Heart right ventricle (tissue), 16 donors: Measurements from ENCODE around the gene CCDC87. TPM values are rescaled to one million over a fixed set of nuclear protein-coding genes. Genes with fewer than 3 reads are reported as not detected.

Source experiments
- ATAC-seq, 8 donors: fragments of 200-7000 bp; cut with Tn5 transposase; one replicate each; pipeline ENCODE4 v1.9.1; 2020; ENCODE audit warnings: mild to moderate bottlenecking in 8 of 8, moderate library complexity in 8 of 8, moderate number of reproducible peaks in 1 of 8
- DNase-seq, 2 donors: peaks; one replicate each; pipeline ENCODE4 v3.0.0-alpha.2; 2020
- H3K27ac ChIP-seq, 10 donors: fragments of 200-600 bp; sonication (generic) in 2 of 10; one replicate each; pipeline versions ENCODE4 v1.5.0 to v1.8.0; 2020 to 2022; ENCODE audit warnings: mild to moderate bottlenecking in 3 of 10
- H3K27me3 ChIP-seq, 7 donors: fragments of 200-600 bp; one replicate each; pipeline ENCODE4 v1.8.0; 2021 to 2022; ENCODE audit warnings: mild to moderate bottlenecking in 2 of 7
- H3K36me3 ChIP-seq, 9 donors: fragments of 200-600 bp; sonication (generic) in 1 of 9; one replicate each; pipeline versions ENCODE4 v1.5.0 to v1.8.0; 2020 to 2022; ENCODE audit warnings: mild to moderate bottlenecking in 2 of 9
- H3K4me1 ChIP-seq, 9 donors: fragments of 200-600 bp; sonication (generic) in 1 of 9; one replicate each; pipeline versions ENCODE4 v1.5.0 to v1.8.0; 2020 to 2022; ENCODE audit warnings: mild to moderate bottlenecking in 4 of 9
- H3K4me3 ChIP-seq, 10 donors: fragments of 200-600 bp; sonication (generic) in 2 of 10; one replicate each; pipeline versions ENCODE4 v1.5.0 to v1.8.0; 2020 to 2022; ENCODE audit warnings: mild to moderate bottlenecking in 7 of 10, moderate library complexity in 2 of 10
- H3K9me3 ChIP-seq, 11 donors: fragments of 200-600 bp in 10 of 11; sonication (generic) in 2 of 11; one replicate each; pipeline versions ENCODE4 v1.5.0 to v1.8.0; 2013 to 2022; ENCODE audit warnings: mild to moderate bottlenecking in 2 of 11, control low read depth in 1 of 11, moderate library complexity in 1 of 11
- CTCF ChIP-seq, 9 donors: fragments of 200-600 bp; sonication (generic) in 2 of 9; IDR thresholded peaks; one replicate each; pipeline versions ENCODE4 v1.5.0 to v1.8.0; 2021 to 2022; ENCODE audit warnings: antibody characterized with exemption in 9 of 9, mild to moderate bottlenecking in 5 of 9, moderate library complexity in 1 of 9
- WGBS, 2 donors: extraction: QIAGEN DNeasy Blood & Tissue Kit; methylation state at CpG; one replicate each; pipeline ENCODE4 v1.1.7; 2013; ENCODE audit warnings: inconsistent platforms in 1 of 2; 5-methylcytosine and 5-hydroxymethylcytosine counted together
- intact Hi-C, 10 donors: fragments of 100-400 bp; cut with DNase I; formaldehyde crosslinking; loops; one replicate each; pipeline versions ENCODE4 v1.11.1 to v1.14.2; 2022
- polyA plus RNA-seq, 2 donors: library from polyadenylated mRNA; stranded (reverse); fragments of 200-250 nt; gene quantifications; one replicate each; pipeline ENCODE4 v1.2.3, GENCODE V29; 2013
- total RNA-seq, 10 donors: library from RNA; stranded (reverse); fragmentation: NEBNext Ultra II Directional in 3 of 10; extraction: Animal tissue kit (Norgen Biotek cat#: 25700) in 3 of 10; gene quantifications; one replicate each; pipeline versions ENCODE4 v1.2.1 to v1.2.4, GENCODE V29; 2021 to 2023
- donor health status: Arrhythmogenic right ventricular cardiomyopathy.
- donor health status: ischemic (EF 13 %, LVEDD 7.1; RV severe dilation, severe dysfunction).
- donor health status: healthy with polysubstance abuse.
- donor health status: DM: no; HTN: yes; CAD: no.
- donor health status: DM: no; HTN: no; CAD: no.
- donor health status: ischemic (EF 25% LVEDD 6.9; RV normal size, moderate dysfunction).
- donor health status: ischemic (EF 25% LVEDD 5.7; RV mildly dilated, moderate dysfunction).
- donor health status: healthy.
- donor health status: DM: yes; HTN: yes; CAD: no.
- donor health status: Ischemic cardiomyopathy.
- donor health status: ischemic (EF 35%, LVEDD 5.7; RV mildly dilated, moderate dysfunction).
- donor health status: nonischemic (EF 11% LVEDD 7.7; RV severe dilation, severe dysfunction).
- donor health status: DM: yes; HTN: yes; CAD: no.
- donor health status: PGD.
- donor health status: ischemic (EF 29% LVEDD 5.4; RV normal size, mild dysfunction).
- donor health status: nonischemic (EF 23%, LVEDD 6.1; RV moderate dilation, normal function).

Gene CCDC87
- total and polyA plus RNA-seq, 12 donors, result 0.14 to 0.66 (median 0.33) TPM

- Histone ChIP-seq H3K4me3 (no peak overlapping the region), H3K27ac (no peak overlapping the region), H3K4me1 (peaks cover 10 to 48% (median 32%) of the 10 kb centered on the region in 9 donors), H3K9me3 (no peaks in the 10 kb centered on the region), H3K27me3 (no peaks in the 10 kb centered on the region), H3K36me3 (peaks cover 0 to 55% (median 11%) of the 10 kb centered on the region in 9 donors)
- intact Hi-C loops, result loop anchor here in 2 of 10 donors (5.0 kb wide), 1 partner anchor 41 kb away; the partner anchor contains the start of gene RBM4B (in 2 of the 2)
- ATAC-seq, result no peak
- no peak for DNase-seq
- no peak for TF ChIP-seq CTCF (IDR thresholded peaks at IDR 0.05)
- WGBS, 2 donors, result 80% methylated on average over 3 of the region's 3 CpGs
Measured at GRCh38 chr11:66636411-66636810, 43.5 kb upstream of the CCDC87 start.

- no peak for ATAC-seq
- peaks cover 0 to 25% (median 13%) of the 10 kb centered on the region in 9 donors for H3K4me1 ChIP-seq
- 82 to 89% methylated on average over 2 of the region's 2 CpGs for WGBS, 2 donors
- H3K9me3 ChIP-seq, result no peaks in the 10 kb centered on the region
- H3K27me3 ChIP-seq, result no peaks in the 10 kb centered on the region
- TF ChIP-seq CTCF (IDR thresholded peaks at IDR 0.05), result no peak
- no peak for DNase-seq
- H3K27ac ChIP-seq, result no peak overlapping the region
- peaks cover 0 to 72% (median 19%) of the 10 kb centered on the region in 9 donors for H3K36me3 ChIP-seq
- intact Hi-C loops, result no loop called here
- H3K4me3 ChIP-seq, result no peak overlapping the region
Measured at GRCh38 chr11:66632952-66633351, 40.1 kb upstream of the CCDC87 start.

- DNase-seq (no peak), ATAC-seq (no peak)
- WGBS, 2 donors, result 88 to 91% methylated on average over 6 of the region's 6 CpGs
- intact Hi-C loops, result no loop called here
- Histone ChIP-seq H3K27ac (no peak overlapping the region), H3K4me1 (peaks cover 0 to 15% (median 3%) of the 10 kb centered on the region in 9 donors), H3K36me3 (peaks cover 0 to 83% (median 29%) of the 10 kb centered on the region in 9 donors), H3K27me3 (no peaks in the 10 kb centered on the region), H3K9me3 (no peaks in the 10 kb centered on the region), H3K4me3 (no peak overlapping the region)
- no peak for TF ChIP-seq CTCF (IDR thresholded peaks at IDR 0.05)
Measured at GRCh38 chr11:66631883-66632282, 39.0 kb upstream of the CCDC87 start.

GRCh38 chr11:66629356-66629755 is 36.5 kb upstream of the CCDC87 start:
- WGBS, 2 donors, result 85 to 86% methylated on average over 2 of the region's 2 CpGs
- ATAC-seq (no peak), DNase-seq (no peak)
- no peak for TF ChIP-seq CTCF (IDR thresholded peaks at IDR 0.05)
- Histone ChIP-seq H3K4me3 (no peak overlapping the region), H3K4me1 (peaks cover 3 to 20% (median 12%) of the 10 kb centered on the region in 9 donors), H3K27me3 (no peaks in the 10 kb centered on the region), H3K9me3 (no peaks in the 10 kb centered on the region), H3K36me3 (peaks cover 0 to 97% (median 54%) of the 10 kb centered on the region in 9 donors), H3K27ac (no peak overlapping the region)
- intact Hi-C loops, result no loop called here
